Measurements from ENCODE around the gene ZFR. TPM values are rescaled to one million over a fixed set of nuclear protein-coding genes. Genes with fewer than 3 reads are reported as not detected.

ZFR gene
- total RNA-seq, 1 experiment from 2014 or later: 85.1 TPM

- POLR2A ChIA-PET (ENCODE audit: unreplicated experiment): no interaction called here
These were observed 37.7 kb upstream of the ZFR start for GRCh38 chr5:32482193-32482592.

GRCh38 chr5:32479096-32479495 lies 34.6 kb upstream of the ZFR start:
- ChIA-PET POLR2A (ENCODE audit: unreplicated experiment) (no interaction called here), CTCF (no interaction called here)
- H3K27me3 ChIP-seq (ENCODE audit: low read length): no peaks in the 10 kb centered on the region
- no peak overlapping the region for H2AFZ ChIP-seq (ENCODE audit: low read length)
- no peak overlapping the region for H3K4me2 ChIP-seq (ENCODE audit: low read length)
- intact Hi-C loops (cut with micrococcal nuclease): no loop called here
- DNase-seq (no peak), ATAC-seq (no peak)
- TF ChIP-seq CTCF (conservative IDR thresholded peaks at IDR 0.05; ENCODE audit: low read depth, low read length) (no peak), EZH2phosphoT487 (IDR thresholded peaks at IDR 0.05; ENCODE audit: borderline replicate concordance, low read length) (no peak), EZH2 (IDR thresholded peaks at IDR 0.05; ENCODE audit: low read length, unreplicated experiment) (no peak)
- no peak overlapping the region for H3K27ac ChIP-seq (ENCODE audit: low read length)
- no peaks in the 10 kb centered on the region for H4K20me1 ChIP-seq (ENCODE audit: low read length)
- no peak overlapping the region for H3K4me3 ChIP-seq (ENCODE audit: low read length)
- H3K79me2 ChIP-seq (ENCODE audit: low read length): no peaks in the 10 kb centered on the region
- no peak overlapping the region for H3K9ac ChIP-seq (ENCODE audit: low read length)
- no peaks in the 10 kb centered on the region for H3K9me2 ChIP-seq (replicated peaks; ENCODE audit: low read length)
- H3K36me3 ChIP-seq (ENCODE audit: low read depth, low read length): no peaks in the 10 kb centered on the region
- H3F3A ChIP-seq (ENCODE audit: low read length, unreplicated experiment): no peaks in the 10 kb centered on the region
- BruUV-seq (replicated peaks): no TSS peak
- H3K9me3 ChIP-seq (ENCODE audit: low read length): no peaks in the 10 kb centered on the region
- no peaks in the 10 kb centered on the region for H3K4me1 ChIP-seq (ENCODE audit: insufficient read depth, low read length)

More at GRCh38 chr5:32482193-32482592, 37.7 kb upstream of the ZFR start:
- H2AFZ ChIP-seq (ENCODE audit: low read length): no peak overlapping the region
- no peak for ATAC-seq
- H3K79me2 ChIP-seq (ENCODE audit: low read length): no peaks in the 10 kb centered on the region
- H3K9me3 ChIP-seq (ENCODE audit: low read length): no peaks in the 10 kb centered on the region
- no peak overlapping the region for H3K27ac ChIP-seq (ENCODE audit: low read length)
- H3K4me1 ChIP-seq (ENCODE audit: insufficient read depth, low read length): no peaks in the 10 kb centered on the region
- no peaks in the 10 kb centered on the region for H4K20me1 ChIP-seq (ENCODE audit: low read length)
- no peak overlapping the region for H3K4me3 ChIP-seq (ENCODE audit: low read length)
- no peaks in the 10 kb centered on the region for H3K36me3 ChIP-seq (ENCODE audit: low read depth, low read length)
- H3F3A ChIP-seq (ENCODE audit: low read length, unreplicated experiment): no peaks in the 10 kb centered on the region
- CTCF ChIA-PET: no interaction called here
- no TSS peak for BruUV-seq (replicated peaks)
- TF ChIP-seq EZH2phosphoT487 (IDR thresholded peaks at IDR 0.05; ENCODE audit: borderline replicate concordance, low read length): no peak
- no peak for TF ChIP-seq CTCF (conservative IDR thresholded peaks at IDR 0.05; ENCODE audit: low read depth, low read length)
- no peak for TF ChIP-seq EZH2 (IDR thresholded peaks at IDR 0.05; ENCODE audit: low read length, unreplicated experiment)
- intact Hi-C loops (cut with micrococcal nuclease): no loop called here
- H3K9ac ChIP-seq (ENCODE audit: low read length): no peak overlapping the region
- H3K4me2 ChIP-seq (ENCODE audit: low read length): no peak overlapping the region
- no peak for DNase-seq
- no peaks in the 10 kb centered on the region for H3K9me2 ChIP-seq (replicated peaks; ENCODE audit: low read length)
- H3K27me3 ChIP-seq (ENCODE audit: low read length): no peaks in the 10 kb centered on the region

- Histone ChIP-seq H3K9me2 (replicated peaks; ENCODE audit: low read length) (no peaks in the 10 kb centered on the region), H3K27me3 (ENCODE audit: low read length) (no peaks in the 10 kb centered on the region), H3K79me2 (ENCODE audit: low read length) (no peaks in the 10 kb centered on the region), H3K27ac (ENCODE audit: low read length) (no peak overlapping the region), H3F3A (ENCODE audit: low read length, unreplicated experiment) (no peaks in the 10 kb centered on the region), H3K4me1 (ENCODE audit: insufficient read depth, low read length) (no peaks in the 10 kb centered on the region), H3K36me3 (ENCODE audit: low read depth, low read length) (no peaks in the 10 kb centered on the region), H2AFZ (ENCODE audit: low read length) (no peak overlapping the region), H3K4me2 (ENCODE audit: low read length) (no peak overlapping the region), H3K9ac (ENCODE audit: low read length) (no peak overlapping the region), H4K20me1 (ENCODE audit: low read length) (no peaks in the 10 kb centered on the region), H3K4me3 (ENCODE audit: low read length) (no peak overlapping the region), H3K9me3 (ENCODE audit: low read length) (no peaks in the 10 kb centered on the region)
- CTCF ChIA-PET: no interaction called here
- POLR2A ChIA-PET (ENCODE audit: unreplicated experiment): no interaction called here
- no TSS peak for BruUV-seq (replicated peaks)
- intact Hi-C loops (cut with micrococcal nuclease): no loop called here
- TF ChIP-seq EZH2 (IDR thresholded peaks at IDR 0.05; ENCODE audit: low read length, unreplicated experiment) (no peak), CTCF (conservative IDR thresholded peaks at IDR 0.05; ENCODE audit: low read depth, low read length) (no peak), EZH2phosphoT487 (IDR thresholded peaks at IDR 0.05; ENCODE audit: borderline replicate concordance, low read length) (no peak)
- ATAC-seq: no peak
- DNase-seq: no peak
These were observed 32.4 kb upstream of the ZFR start for GRCh38 chr5:32476891-32477290.
